Measurements from ENCODE around the gene GIMAP5.

Gene GIMAP5

GRCh38 chr7:150716939-150717338 is 20.3 kb upstream of the GIMAP5 start:
- peak overlapping the region; percentile 68 for H3K4me3 ChIP-seq (ENCODE audit: low read depth, low read length)
- TF ChIP-seq, protein P1, sequence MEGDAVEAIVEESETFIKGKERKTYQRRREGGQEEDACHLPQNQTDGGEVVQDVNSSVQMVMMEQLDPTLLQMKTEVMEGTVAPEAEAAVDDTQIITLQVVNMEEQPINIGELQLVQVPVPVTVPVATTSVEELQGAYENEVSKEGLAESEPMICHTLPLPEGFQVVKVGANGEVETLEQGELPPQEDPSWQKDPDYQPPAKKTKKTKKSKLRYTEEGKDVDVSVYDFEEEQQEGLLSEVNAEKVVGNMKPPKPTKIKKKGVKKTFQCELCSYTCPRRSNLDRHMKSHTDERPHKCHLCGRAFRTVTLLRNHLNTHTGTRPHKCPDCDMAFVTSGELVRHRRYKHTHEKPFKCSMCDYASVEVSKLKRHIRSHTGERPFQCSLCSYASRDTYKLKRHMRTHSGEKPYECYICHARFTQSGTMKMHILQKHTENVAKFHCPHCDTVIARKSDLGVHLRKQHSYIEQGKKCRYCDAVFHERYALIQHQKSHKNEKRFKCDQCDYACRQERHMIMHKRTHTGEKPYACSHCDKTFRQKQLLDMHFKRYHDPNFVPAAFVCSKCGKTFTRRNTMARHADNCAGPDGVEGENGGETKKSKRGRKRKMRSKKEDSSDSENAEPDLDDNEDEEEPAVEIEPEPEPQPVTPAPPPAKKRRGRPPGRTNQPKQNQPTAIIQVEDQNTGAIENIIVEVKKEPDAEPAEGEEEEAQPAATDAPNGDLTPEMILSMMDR (IDR thresholded peaks at IDR 0.05; ENCODE audit: borderline replicate concordance, insufficient read depth, low read depth, low read length) = no peak

- peak overlapping the region; percentile 42 for H3K4me3 ChIP-seq (ENCODE audit: low read depth, low read length)
- TF ChIP-seq, protein P1 (IDR thresholded peaks at IDR 0.05; ENCODE audit: borderline replicate concordance, insufficient read depth, low read depth, low read length) = no peak
These were observed 19.3 kb upstream of the GIMAP5 start for GRCh38 chr7:150717814-150718420.

- TF ChIP-seq, protein P1 (IDR thresholded peaks at IDR 0.05; ENCODE audit: borderline replicate concordance, insufficient read depth, low read depth, low read length) = no peak
- no peak overlapping the region for H3K4me3 ChIP-seq (ENCODE audit: low read depth, low read length)
These were observed 17.8 kb upstream of the GIMAP5 start for GRCh38 chr7:150719436-150719835.

DNA sequence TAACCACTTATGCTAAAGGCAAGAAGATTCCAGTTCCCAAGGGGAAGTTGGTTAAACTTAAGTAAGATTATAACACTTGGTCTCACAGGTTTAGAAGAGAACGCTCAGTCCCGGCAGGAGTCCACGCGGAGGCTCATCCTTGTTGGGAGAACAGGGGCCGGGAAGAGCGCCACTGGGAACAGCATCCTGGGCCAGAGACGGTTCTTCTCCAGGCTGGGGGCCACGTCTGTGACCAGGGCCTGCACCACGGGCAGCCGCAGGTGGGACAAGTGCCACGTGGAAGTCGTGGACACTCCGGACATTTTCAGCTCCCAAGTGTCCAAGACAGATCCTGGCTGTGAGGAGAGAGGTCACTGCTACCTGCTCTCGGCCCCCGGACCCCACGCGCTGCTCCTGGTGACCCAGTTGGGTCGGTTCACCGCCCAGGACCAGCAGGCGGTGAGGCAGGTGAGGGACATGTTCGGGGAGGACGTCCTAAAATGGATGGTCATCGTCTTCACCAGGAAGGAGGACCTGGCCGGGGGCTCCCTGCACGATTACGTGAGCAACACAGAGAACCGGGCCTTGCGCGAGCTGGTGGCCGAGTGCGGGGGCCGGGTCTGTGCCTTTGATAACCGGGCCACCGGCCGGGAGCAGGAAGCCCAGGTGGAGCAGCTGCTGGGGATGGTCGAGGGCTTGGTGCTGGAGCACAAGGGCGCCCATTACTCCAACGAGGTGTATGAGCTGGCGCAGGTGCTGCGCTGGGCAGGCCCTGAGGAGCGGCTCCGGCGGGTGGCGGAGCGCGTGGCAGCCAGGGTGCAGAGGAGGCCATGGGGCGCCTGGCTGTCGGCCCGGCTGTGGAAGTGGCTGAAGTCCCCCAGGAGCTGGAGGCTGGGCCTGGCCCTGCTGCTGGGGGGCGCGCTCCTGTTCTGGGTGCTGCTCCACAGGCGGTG is 17.0 kb upstream of the GIMAP5 start:
- TF ChIP-seq, protein P1 (IDR thresholded peaks at IDR 0.05; ENCODE audit: borderline replicate concordance, insufficient read depth, low read depth, low read length) = no peak
- no peak overlapping the region for H3K4me3 ChIP-seq (ENCODE audit: low read depth, low read length)

- H3K4me3 ChIP-seq (ENCODE audit: low read depth, low read length) = no peak overlapping the region
- TF ChIP-seq, protein P1 (IDR thresholded peaks at IDR 0.05; ENCODE audit: borderline replicate concordance, insufficient read depth, low read depth, low read length) = no peak
These were observed 15.2 kb upstream of the GIMAP5 start for GRCh38 chr7:150721970-150722373.

- TF ChIP-seq, protein P1 (IDR thresholded peaks at IDR 0.05; ENCODE audit: borderline replicate concordance, insufficient read depth, low read depth, low read length) = no peak
These were observed 14.7 kb upstream of the GIMAP5 start for GRCh38 chr7:150722431-150722931.

More at GRCh38 chr7:150722431-150722931, 14.7 kb upstream of the GIMAP5 start:
- H3K4me3 ChIP-seq (ENCODE audit: low read depth, low read length) = no peak overlapping the region
